Stimulated activated CD8-positive, alpha-beta memory T cell treated with anti-CD3 and anti-CD28 coated beads, Interleukin-7, amount 100 ng/mL, for 24 hours (primary cell): ENCODE data around the gene TLCD4.

Source experiments
- DNase-seq: peaks from one replicate; pipeline ENCODE4 v3.0.0-alpha.2; 2020; ENCODE audit warnings: low read depth

Gene TLCD4

DNA sequence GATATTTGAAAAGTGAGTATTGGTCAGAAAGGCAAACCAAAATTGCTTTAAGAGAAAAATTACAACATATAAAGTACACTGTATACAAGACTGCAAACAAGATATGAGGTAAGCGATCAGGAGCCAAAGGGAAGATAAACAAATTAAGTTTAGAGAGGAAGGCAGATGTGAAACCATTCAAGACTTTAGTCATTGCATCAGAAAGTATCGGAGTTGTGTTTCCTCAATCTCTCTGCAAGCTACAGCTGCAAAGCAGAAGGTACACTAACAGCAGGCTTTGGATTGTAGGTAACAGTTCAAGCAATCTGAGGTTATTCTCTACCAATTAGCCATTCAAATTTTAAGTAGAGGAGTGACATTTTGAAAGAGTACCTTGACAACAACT, 21.3 kb upstream of the TLCD4 start:
- DNase-seq: no peak

DNA sequence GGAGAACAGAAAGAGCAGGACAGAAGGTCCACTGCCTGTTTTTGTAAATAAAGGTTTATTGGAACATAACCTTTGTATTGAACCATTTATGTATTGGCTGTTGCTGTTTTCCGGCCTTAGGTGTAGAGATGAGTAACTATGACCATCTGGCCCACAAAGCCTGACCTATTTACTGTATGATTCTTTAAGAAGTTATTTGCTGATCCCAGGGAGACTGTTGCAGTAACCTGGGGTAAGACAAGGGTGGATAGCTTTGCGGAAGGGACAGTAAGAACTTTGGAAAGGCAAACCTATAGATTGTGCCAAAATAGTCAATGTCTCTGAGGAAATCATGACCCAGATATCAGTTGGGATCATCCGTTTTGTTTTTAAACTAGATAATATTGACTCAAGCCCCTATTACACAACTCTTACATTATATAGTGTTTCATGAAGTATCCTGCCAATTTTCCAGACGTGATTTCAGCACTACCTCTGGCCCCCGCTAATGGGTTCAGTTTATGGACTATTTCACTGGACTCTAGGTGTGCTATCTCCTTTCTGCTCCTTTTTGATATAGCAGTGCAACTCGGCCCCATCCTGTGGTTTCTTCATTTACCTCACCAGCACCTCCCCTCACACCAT, 20.8 kb upstream of the TLCD4 start:
- DNase-seq: no peak

DNA sequence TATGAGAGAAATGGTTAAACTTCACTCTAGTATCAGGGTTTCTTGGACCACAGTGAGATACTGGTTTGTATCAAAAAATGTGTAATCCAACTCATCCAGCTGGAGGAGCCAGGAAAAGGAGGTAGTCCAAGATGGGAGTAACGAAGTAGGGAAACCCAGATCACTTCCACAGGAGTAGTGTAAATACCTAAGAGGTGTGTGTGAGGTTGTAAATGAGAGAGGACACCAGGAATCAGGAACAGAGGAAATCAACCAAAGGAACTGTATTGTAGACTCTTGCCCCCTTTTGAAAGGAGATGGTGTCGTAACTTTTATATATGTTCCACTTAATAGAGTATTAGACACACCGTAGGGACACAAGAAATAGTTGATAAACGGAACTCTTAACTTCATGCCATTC, 19.7 kb upstream of the TLCD4 start:
- DNase-seq: no peak

- DNase-seq: no peak
These were observed 19.0 kb upstream of the TLCD4 start for GRCh38 chr1:95098196-95098595.

DNA sequence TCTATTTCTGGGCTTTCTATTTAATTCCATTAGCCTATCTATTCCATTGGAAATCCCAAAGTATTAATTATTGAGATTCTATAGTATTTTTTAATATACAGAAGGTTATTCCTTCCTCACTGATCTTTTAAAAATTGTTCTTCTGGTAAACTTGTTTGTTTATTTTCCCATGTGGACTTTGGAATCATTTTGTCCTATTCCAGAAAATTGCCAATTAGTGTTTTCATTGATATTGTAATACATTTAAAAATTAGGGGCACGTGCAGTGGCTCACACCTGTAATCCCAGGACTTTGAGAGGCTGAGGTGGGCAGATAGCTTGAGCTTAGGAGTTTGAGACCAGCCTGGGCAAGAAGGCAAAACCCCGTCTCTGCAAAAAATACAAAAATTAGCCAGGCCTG, 8.4 kb upstream of the TLCD4 start:
- DNase-seq: no peak

DNA sequence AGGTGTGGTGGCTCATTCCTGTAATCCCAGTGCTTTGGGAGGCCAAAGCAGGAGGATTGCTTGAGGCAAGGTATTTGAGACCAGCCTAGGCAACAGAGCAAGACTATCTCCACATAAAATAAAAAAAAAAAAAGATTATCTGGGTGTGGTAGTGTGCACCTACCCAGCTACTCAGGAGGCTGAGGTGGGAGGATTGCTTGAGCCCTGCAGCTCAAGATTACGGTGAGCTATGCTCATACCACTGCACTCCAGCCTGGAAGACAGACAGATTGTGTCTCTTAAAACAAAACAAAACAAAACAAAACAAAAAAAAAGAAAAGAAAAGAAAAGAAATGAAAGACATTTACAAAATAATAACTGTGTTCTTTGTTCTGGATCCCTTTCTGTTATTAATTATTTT, 6.1 kb upstream of the TLCD4 start:
- DNase-seq: no peak

- no peak for DNase-seq
These were observed 3.5 kb upstream of the TLCD4 start for GRCh38 chr1:95113684-95114083.

DNA sequence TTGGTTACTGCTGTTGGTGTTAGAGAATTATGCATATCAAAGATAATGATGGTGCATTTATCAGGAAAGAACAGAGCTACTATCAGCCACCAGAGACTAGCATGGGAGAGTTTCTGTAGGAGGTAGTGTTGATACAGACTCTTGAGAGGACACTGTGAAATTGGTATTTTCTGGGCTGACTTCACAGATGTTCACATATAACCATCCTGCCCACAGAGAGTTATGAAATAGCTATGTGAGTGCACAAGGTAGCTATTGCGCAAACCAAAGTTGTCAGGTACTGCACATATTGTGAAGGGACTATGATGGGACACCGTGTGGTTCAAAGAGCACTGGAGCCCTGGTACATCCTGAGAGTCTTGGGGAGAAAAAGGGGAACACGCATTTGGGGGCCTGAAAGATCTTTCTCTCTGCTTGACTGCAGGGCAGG, 1.4 kb upstream of the TLCD4 start:
- no peak for DNase-seq

DNA sequence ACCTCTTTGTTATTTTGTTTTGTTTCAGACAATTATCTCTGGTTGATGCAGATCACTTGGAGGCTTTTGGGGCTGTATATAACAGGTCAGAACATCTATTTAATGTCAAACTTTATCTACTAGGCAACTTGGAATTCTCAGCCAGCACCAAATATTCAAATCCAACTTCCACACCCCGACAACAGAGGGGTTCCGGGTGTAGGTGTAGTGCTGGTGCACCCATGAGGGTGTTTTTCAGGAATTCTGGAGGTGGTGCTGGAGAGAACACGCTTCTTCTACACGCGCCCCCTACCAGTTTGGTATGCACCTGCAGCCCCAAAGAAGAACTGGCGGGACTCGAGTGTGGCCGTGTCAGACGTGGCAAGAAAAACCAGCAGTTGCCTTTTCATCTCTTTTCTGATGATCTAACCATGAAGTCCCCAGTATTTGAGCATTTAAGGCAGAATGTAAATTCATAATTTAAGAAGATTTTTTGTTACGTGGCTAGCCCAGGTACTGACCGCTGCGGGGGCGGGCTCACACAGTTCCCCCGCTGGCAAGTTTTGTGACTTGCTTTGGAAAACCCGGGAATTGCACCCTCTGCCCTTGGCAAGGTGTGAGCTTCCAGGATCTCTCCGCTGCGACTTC, 462 bp upstream of the TLCD4 start:
- DNase-seq: peak; percentile 3

GRCh38 chr1:95118067-95118499, 928 bp downstream of the TLCD4 start:
- DNase-seq: no peak

GRCh38 chr1:95118710-95119109, 1.6 kb downstream of the TLCD4 start:
- DNase-seq: no peak

GRCh38 chr1:95119273-95119672, 2.1 kb downstream of the TLCD4 start:
- DNase-seq: no peak

DNA sequence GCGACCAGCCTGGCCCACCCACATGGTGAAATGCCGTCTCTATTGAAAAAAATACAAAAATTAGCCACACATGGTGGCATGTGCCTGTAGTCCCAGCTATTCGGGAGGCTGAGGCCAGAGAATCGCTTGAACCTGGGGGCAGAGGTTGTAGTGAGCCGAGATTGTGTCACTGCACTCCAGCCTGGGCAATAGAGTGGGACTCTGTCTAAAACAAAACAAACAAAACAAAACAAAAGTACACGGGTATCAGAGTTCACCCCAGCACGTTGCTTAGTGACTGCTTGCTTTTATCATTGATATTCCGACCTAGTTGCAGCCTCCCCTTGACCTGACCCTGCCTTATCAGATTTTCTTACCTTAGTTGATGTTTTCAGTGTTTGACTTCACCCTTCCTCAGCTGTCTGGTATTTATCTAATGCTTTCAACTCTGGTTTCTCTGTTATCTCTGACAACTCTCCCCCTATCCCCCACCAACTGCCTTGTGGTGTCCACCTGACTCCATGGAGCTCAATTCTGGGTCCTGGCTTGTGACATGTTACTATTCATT, 5.1 kb downstream of the TLCD4 start:
- no peak for DNase-seq

DNA sequence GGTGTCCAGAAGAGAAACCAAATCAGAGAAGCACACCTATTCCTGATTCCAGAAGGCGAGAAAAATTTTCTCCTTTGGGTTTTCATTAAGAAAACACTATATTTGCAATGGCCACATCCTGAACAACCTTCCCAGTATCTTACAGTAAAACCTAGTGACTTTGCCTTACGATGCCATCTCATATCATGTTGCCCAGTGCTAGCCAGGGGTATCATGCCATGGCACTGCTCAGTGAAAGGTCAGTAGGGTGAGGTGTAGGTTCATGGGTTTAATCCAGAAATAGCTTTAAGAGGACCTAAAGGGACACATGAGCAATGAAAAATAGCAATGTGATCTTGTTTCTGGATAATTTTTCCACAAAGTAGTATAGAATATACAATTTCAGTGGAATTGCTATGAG, 7.2 kb downstream of the TLCD4 start:
- no peak for DNase-seq

GRCh38 chr1:95126366-95126765, 9.2 kb downstream of the TLCD4 start:
- DNase-seq: no peak

GRCh38 chr1:95126846-95127245, 9.7 kb downstream of the TLCD4 start:
- no peak for DNase-seq

- no peak for DNase-seq
These were observed 10.2 kb downstream of the TLCD4 start for GRCh38 chr1:95127380-95127779.

DNA sequence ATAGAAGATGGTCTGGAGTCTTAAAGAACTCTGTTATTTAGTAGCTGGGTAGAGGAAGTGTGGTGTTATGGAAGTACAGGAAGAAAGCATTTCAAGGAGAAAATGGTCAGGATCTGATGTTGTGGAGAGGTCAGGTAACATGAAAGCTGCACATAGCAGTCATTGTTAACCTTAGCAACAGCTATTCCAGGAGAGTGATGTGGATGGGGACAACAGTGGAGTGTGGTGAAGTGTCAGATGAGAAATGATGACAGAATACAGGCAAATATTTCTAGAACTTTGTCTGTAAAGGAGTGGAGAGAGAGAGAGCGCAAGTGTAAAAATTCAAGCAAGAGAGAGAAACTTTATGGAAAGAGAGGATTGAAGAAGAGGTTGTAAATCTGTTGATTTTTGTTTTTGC, 15.6 kb downstream of the TLCD4 start:
- no peak for DNase-seq

GRCh38 chr1:95133687-95134086, 16.5 kb downstream of the TLCD4 start:
- DNase-seq: no peak

- DNase-seq: no peak
These were observed 21.1 kb downstream of the TLCD4 start for GRCh38 chr1:95138223-95138622.

GRCh38 chr1:95139039-95139438, 21.9 kb downstream of the TLCD4 start:
- DNase-seq: no peak

GRCh38 chr1:95140791-95141190, 23.6 kb downstream of the TLCD4 start:
- no peak for DNase-seq

GRCh38 chr1:95145493-95145892, 28.3 kb downstream of the TLCD4 start:
- no peak for DNase-seq

DNA sequence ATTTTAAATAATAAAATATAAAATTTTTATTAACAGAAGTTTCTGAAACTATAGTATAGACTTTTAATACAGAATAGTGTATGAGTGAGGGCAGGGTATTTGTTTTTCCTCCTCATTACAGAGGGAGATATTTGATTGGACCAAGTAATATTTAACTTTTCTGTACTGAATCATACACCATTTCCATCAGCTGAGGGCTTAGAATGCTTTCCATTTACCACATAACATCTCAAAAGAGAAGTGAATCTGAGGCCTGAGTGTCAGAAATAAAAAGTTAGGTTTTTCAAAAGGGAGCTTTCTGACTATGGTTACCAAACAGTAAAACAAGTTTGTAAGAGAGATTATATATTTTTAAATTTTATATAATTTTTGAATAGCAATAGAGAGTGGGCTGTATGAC, 29.5 kb downstream of the TLCD4 start:
- DNase-seq: no peak
